HepG2 (cell line): Measurements from ENCODE around the gene IL27RA. TPM values are rescaled to one million over a fixed set of nuclear protein-coding genes. Genes with fewer than 3 reads are reported as not detected.

Experiments
- ATAC-seq: fragments of 200-7000 bp; cut with Tn5 transposase; 3 replicates; pipeline ENCODE4 v1.9.1; 2020; ENCODE audit warnings: mild to moderate bottlenecking, moderate library complexity
- BruUV-seq: library from RNA; stranded (reverse); fragments of 400-500 nt; replicated peaks from 2 replicates; lab custom pipeline; 2021; lab: Mats Ljungman, UMichigan
- CTCF ChIA-PET: fragments of 300-600 bp; formaldehyde crosslinking; extraction: SDS; loops from one replicate; lab custom pipeline; 2021; ENCODE audit warnings: low total read pairs, inconsistent platforms, low intra/inter-chr PET ratio; lab: Yijun Ruan, JAX
- POLR2A ChIA-PET: fragments of 350-600 bp; sonication (Branson Sonifier 250); formaldehyde crosslinking; loops from one replicate; lab custom pipeline; 2020; ENCODE audit warnings: antibody characterized with exemption, inconsistent platforms; lab: Yijun Ruan, JAX
- DNase-seq: peaks from one replicate; pipeline ENCODE4 v3.0.0-alpha.2; 2015; ENCODE audit warnings: low spot score
- FAIRE-seq: peaks from 3 replicates; lab custom pipeline; 2011; peaks lifted over from hg19 to GRCh38; lab: Jason Lieb, UNC
- H2AFZ ChIP-seq: one replicate; pipeline ENCODE4 v1.6.1; 2011; ENCODE audit warnings: low read length, inconsistent platforms
- H3K27ac ChIP-seq: fragments of 300-600 bp; 3 replicates; pipeline ENCODE4 v1.8.0; 2011; ENCODE audit warnings: mixed run types, mild to moderate bottlenecking, mixed read lengths, low read length, inconsistent platforms; ENCODE audit not compliant: insufficient read depth; ENCODE audit errors: extremely low read length
- H3K27me3 ChIP-seq, 2 experiments: fragments of 200-600 bp in 1 of 2; 2 replicates in 1 of 2; 3 replicates in 1 of 2; pipeline versions ENCODE4 v1.6.0 to v1.8.0; 2011; ENCODE audit warnings: low read length in 2 of 2, mild to moderate bottlenecking in 2 of 2, moderate library complexity in 2 of 2, inconsistent platforms in 1 of 2; ENCODE audit not compliant: insufficient read depth in 2 of 2, control insufficient read depth in 1 of 2
- H3K36me3 ChIP-seq, 2 experiments: fragments of 200-600 bp in 1 of 2; replicated peaks in 1 of 2; 2 replicates in 1 of 2; 3 replicates in 1 of 2; pipeline versions ENCODE4 v1.5.1 to v1.8.0; 2011; ENCODE audit warnings: low read length in 2 of 2, inconsistent platforms in 1 of 2; ENCODE audit not compliant: insufficient read depth in 2 of 2, control insufficient read depth in 1 of 2
- H3K4me1 ChIP-seq: 2 replicates; pipeline ENCODE4 v1.5.1; 2012; ENCODE audit warnings: low read length, inconsistent platforms; ENCODE audit not compliant: insufficient read depth
- H3K4me2 ChIP-seq: 2 replicates; pipeline ENCODE4 v1.6.0; 2011; ENCODE audit warnings: low read depth, low read length, inconsistent platforms
- H3K4me3 ChIP-seq, 3 experiments: fragments of 200-600 bp in 1 of 3; sonication (generic), shearing (Covaris generic) in 1 of 3; replicated peaks in 1 of 3; 2 replicates each; pipeline ENCODE4 v1.5.1; 2011 to 2016; ENCODE audit warnings: low read length in 3 of 3, inconsistent platforms in 2 of 3, low read depth in 2 of 3, mild to moderate bottlenecking in 2 of 3, control low read depth in 1 of 3, mixed read lengths in 1 of 3; ENCODE audit not compliant: insufficient read depth in 1 of 3
- H3K79me2 ChIP-seq: one replicate; pipeline ENCODE4 v1.6.1; 2011; ENCODE audit warnings: low read length, inconsistent platforms; ENCODE audit not compliant: insufficient read depth
- H3K9ac ChIP-seq: 2 replicates; pipeline ENCODE4 v1.6.0; 2011; ENCODE audit warnings: mild to moderate bottlenecking, low read depth, low read length, inconsistent platforms; ENCODE audit not compliant: insufficient read depth
- H3K9me3 ChIP-seq: 2 replicates; pipeline ENCODE4 v1.5.1; 2012; ENCODE audit warnings: mild to moderate bottlenecking, low read length
- H4K20me1 ChIP-seq: 2 replicates; pipeline ENCODE4 v1.6.0; 2011; ENCODE audit warnings: inconsistent platforms, mild to moderate bottlenecking, low read length, moderate library complexity; ENCODE audit not compliant: insufficient read depth
- ARID2 ChIP-seq: sonication (generic); formaldehyde crosslinking; IDR thresholded peaks from 2 replicates; pipeline ENCODE4 v1.8.1; 2022; ENCODE audit warnings: mild to moderate bottlenecking, missing genetic modification reagents, borderline replicate concordance
- CCDC6 ChIP-seq: sonication (generic); formaldehyde crosslinking; IDR thresholded peaks from 2 replicates; pipeline ENCODE4 v1.8.1; 2022; ENCODE audit warnings: mild to moderate bottlenecking, missing genetic modification reagents, moderate library complexity
- HNF4A ChIP-seq: sonication (generic); formaldehyde crosslinking; IDR thresholded peaks from 2 replicates; pipeline ENCODE4 v1.4.0; 2020; ENCODE audit warnings: missing genetic modification reagents
- KAT2B ChIP-seq: fragments of 150-350 bp; IDR thresholded peaks from 2 replicates; pipeline ENCODE4 v1.6.1; 2014; ENCODE audit warnings: low read depth, low read length, borderline replicate concordance
- NPAS2 ChIP-seq: sonication (generic); formaldehyde crosslinking; IDR thresholded peaks from 2 replicates; pipeline ENCODE4 v1.8.0; 2022; ENCODE audit warnings: mild to moderate bottlenecking, missing genetic modification reagents, borderline replicate concordance
- PBX3 ChIP-seq: sonication (generic); formaldehyde crosslinking; IDR thresholded peaks from 2 replicates; pipeline ENCODE4 v1.8.1; 2023; ENCODE audit warnings: missing genetic modification reagents, inconsistent platforms, borderline replicate concordance
- REPIN1 ChIP-seq: sonication (generic); formaldehyde crosslinking; IDR thresholded peaks from 2 replicates; pipeline ENCODE4 v1.8.0; 2022; ENCODE audit warnings: missing genetic modification reagents, low read depth, mild to moderate bottlenecking, borderline replicate concordance
- SETDB1 ChIP-seq: sonication (generic); formaldehyde crosslinking; IDR thresholded peaks from 2 replicates; pipeline ENCODE4 v1.5.1; 2020; ENCODE audit warnings: missing genetic modification reagents, mild to moderate bottlenecking, borderline replicate concordance
- TAF1 ChIP-seq: sonication (generic); formaldehyde crosslinking; IDR thresholded peaks from 2 replicates; pipeline ENCODE4 v1.4.0; 2020; ENCODE audit warnings: missing genetic modification reagents
- TARDBP ChIP-seq: sonication (generic); formaldehyde crosslinking; IDR thresholded peaks from 2 replicates; pipeline ENCODE4 v1.8.0; 2022; ENCODE audit warnings: mild to moderate bottlenecking, missing genetic modification reagents
- TBL1XR1 ChIP-seq: fragments of 150-350 bp; IDR thresholded peaks from 2 replicates; pipeline ENCODE4 v1.6.1; 2014; ENCODE audit warnings: borderline replicate concordance, low read length; ENCODE audit not compliant: partially characterized antibody
- UBTF ChIP-seq: sonication (generic); formaldehyde crosslinking; IDR thresholded peaks from 2 replicates; pipeline ENCODE4 v1.4.0; 2020; ENCODE audit warnings: mild to moderate bottlenecking, missing genetic modification reagents
- ZBTB14 ChIP-seq: sonication (generic); formaldehyde crosslinking; IDR thresholded peaks from 2 replicates; pipeline ENCODE4 v1.4.0; 2020; ENCODE audit warnings: missing genetic modification reagents
- ZFP36L1 ChIP-seq: sonication (generic); formaldehyde crosslinking; IDR thresholded peaks from 2 replicates; pipeline ENCODE4 v1.8.0; 2022; ENCODE audit warnings: mild to moderate bottlenecking, missing genetic modification reagents, moderate library complexity
- ZNF431 ChIP-seq: sonication (generic); formaldehyde crosslinking; IDR thresholded peaks from 2 replicates; pipeline ENCODE4 v1.9.0; 2022; ENCODE audit warnings: missing genetic modification reagents, low read depth, mild to moderate bottlenecking, borderline replicate concordance
- ZNF556 ChIP-seq: sonication (generic); formaldehyde crosslinking; IDR thresholded peaks from 2 replicates; pipeline ENCODE4 v1.4.0; 2020; ENCODE audit warnings: mild to moderate bottlenecking, missing genetic modification reagents, borderline replicate concordance
- ZNF749 ChIP-seq: sonication (generic); formaldehyde crosslinking; IDR thresholded peaks from 2 replicates; pipeline ENCODE4 v1.8.0; 2022; ENCODE audit warnings: mild to moderate bottlenecking, missing genetic modification reagents, moderate library complexity, borderline replicate concordance
- ZNF761 ChIP-seq: sonication (generic); formaldehyde crosslinking; conservative IDR thresholded peaks from 2 replicates; pipeline ENCODE4 v1.4.0; 2020; ENCODE audit warnings: mild to moderate bottlenecking, missing genetic modification reagents
- WGBS: methylation state at CpG from one replicate; pipeline ENCODE4 v1.1.6; 2017; ENCODE audit warnings: low lambda C conversion rate; 5-methylcytosine and 5-hydroxymethylcytosine counted together
- in situ Hi-C: cut with HindIII; loops from 2 replicates; pipeline ENCODE4 v1.10.0; 2017; ENCODE audit warnings: low pct_unique_long_range_greater_than_20kb; ENCODE audit not compliant: extremely low pct_ligation_motif_present
- intact Hi-C: fragments of 100-400 bp; cut with micrococcal nuclease; formaldehyde crosslinking; loops from one replicate; pipeline ENCODE4 v1.10.0; 2022; ENCODE audit not compliant: unreplicated experiment
- polyA plus RNA-seq, 8 experiments: library from polyadenylated mRNA; depleted of rRNA in 3 of 8; stranded (reverse) in 7 of 8; unstranded in 1 of 8; fragments of >200 nt; fragmentation: Illumina TruSeq in 4 of 8; extraction: Trizol in 4 of 8; gene quantifications; 2 replicates each; pipeline versions ENCODE4 v1.2.1 to v1.2.3, GENCODE V29; 2011 to 2016; ENCODE audit warnings: low read depth in 4 of 8, missing spikeins in 1 of 8, mixed read lengths in 1 of 8; ENCODE audit not compliant: insufficient read depth in 1 of 8
- total RNA-seq, 5 experiments: library from RNA; depleted of rRNA; stranded (reverse); fragments of >200 nt; fragmentation: Illumina TruSeq; extraction: Trizol; gene quantifications; 2 replicates each; pipeline ENCODE4 v1.2.3, GENCODE V29; 2016; ENCODE audit warnings: low read depth in 1 of 5

The IL27RA gene
- total and polyA plus RNA-seq, 2 of the 13 experiments (the other 11 are each of a cell fraction or from before 2014, with no cell fraction given), result 3.5 to 8.1 TPM

DNA sequence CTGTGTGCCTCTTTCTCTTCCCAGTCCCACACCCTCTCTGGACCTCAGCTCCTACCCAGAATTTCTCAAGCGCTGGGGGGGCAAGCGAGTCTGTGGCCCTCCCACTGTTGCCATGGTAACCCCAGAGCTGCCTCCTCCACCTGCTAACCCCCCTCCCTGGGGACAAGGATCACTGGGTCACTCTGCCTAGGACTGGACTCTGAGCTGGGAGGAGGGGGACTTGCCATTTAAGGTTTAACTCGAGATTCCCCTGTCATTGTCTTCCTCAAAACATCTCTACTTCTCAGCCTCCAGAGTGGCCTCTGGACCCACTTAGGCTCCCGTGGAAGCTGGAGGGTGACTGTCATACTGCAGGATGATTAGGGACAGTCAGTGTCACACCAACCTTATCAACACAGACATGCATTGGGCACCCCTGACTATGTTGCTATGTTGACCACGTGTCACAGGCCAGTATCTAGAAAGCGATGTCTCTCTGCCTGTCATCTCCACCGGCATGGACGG, 28.1 kb downstream of the IL27RA start (continued):
- 0 out of 2 replicates have a peak, but pooled peaks have one; percentile 48 for TF ChIP-seq TARDBP (CRISPR knock-in tag)
- TF ChIP-seq TBL1XR1, result peak; percentile 43
- TF ChIP-seq REPIN1, result peak; percentile 16; the same call in 1 of the 2 replicates

GRCh38 chr19:14061081-14061749, 29.7 kb downstream of the IL27RA start:
- in situ Hi-C loops (loop anchor here (25.0 kb wide), 1 partner anchor 299 kb away; the partner anchor contains the start of genes C19orf53 and MRI1), intact Hi-C loops (no loop called here)
- ATAC-seq (peak; percentile 54), DNase-seq (peak; percentile 57), FAIRE-seq (peak; percentile 84)
- Histone ChIP-seq H3K9me3 (no peaks in the 10 kb centered on the region), H2AFZ (no peak overlapping the region), H3K4me3 (peak overlapping the region; percentile 52 to 73 (median 58)), H4K20me1 (no peaks in the 10 kb centered on the region), H3K4me1 (peaks cover 41% of the 10 kb centered on the region), H3K79me2 (no peaks in the 10 kb centered on the region), H3K4me2 (peak overlapping the region; percentile 86), H3K36me3 (no peaks in the 10 kb centered on the region), H3K27me3 (no peaks in the 10 kb centered on the region), H3K27ac (peak overlapping the region; percentile 81), H3K9ac (peak overlapping the region; percentile 65)
- CTCF ChIA-PET, result interaction anchor here (0.6 kb wide), 1 partner anchor 12 kb away, joined by 3 read pairs; no protein-coding TSS in a partner anchor
- 5% methylated on average over 9 of the region's 9 CpGs for WGBS
- POLR2A ChIA-PET, result interaction anchor here (1.1 to 5.7 kb wide), 2 partner anchors 11 to 177 kb away, joined by 3 to 62 read pairs; partner anchors contain the start of gene MISP3
- TSS peak; percentile 94 for BruUV-seq
- TF ChIP-seq ZBTB14 (CRISPR knock-in tag) (no peak), PBX3 (CRISPR knock-in tag) (no peak), NPAS2 (CRISPR knock-in tag) (no peak), TAF1 (CRISPR knock-in tag) (0 out of 2 replicates have a peak, but pooled peaks have one; percentile 15), UBTF (CRISPR knock-in tag) (no peak), ARID2 (CRISPR knock-in tag) (no peak), HNF4A (CRISPR knock-in tag) (peak; percentile 94), SETDB1 (CRISPR knock-in tag) (no peak), ZNF431 (no peak), KAT2B (no peak), ZFP36L1 (CRISPR knock-in tag) (no peak), ZNF749 (no peak), CCDC6 (no peak), ZNF556 (no peak; the same call in 1 of the 2 replicates), ZNF761 (no peak)
